Fibroblast of skin of scalp (primary cell): Measurements from ENCODE around the gene KLHDC7B.

ENCODE experiments used
- DNase-seq: peaks from one replicate; pipeline ENCODE4 v3.0.0-alpha.2; 2013

Gene KLHDC7B

DNA sequence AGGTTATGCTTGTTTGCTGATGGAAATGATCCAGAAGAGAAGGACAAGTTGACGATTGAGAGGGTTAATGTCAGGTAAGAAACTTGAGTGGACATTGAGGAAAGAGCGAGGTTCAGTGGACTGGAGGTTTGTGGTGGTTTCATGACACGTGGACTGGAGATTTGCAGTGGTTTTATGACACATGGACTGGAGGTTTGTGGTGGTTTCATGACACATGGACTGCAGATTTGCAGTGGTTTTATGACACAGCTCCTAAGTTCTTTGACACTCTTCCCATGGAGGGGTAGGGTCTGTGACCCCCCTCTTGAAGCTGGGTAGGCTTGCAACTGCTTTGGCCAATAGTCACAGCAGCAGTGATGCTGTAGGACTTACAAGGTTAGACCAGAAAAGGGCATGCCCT, 49.5 kb downstream of the KLHDC7B start:
- DNase-seq = no peak

DNA sequence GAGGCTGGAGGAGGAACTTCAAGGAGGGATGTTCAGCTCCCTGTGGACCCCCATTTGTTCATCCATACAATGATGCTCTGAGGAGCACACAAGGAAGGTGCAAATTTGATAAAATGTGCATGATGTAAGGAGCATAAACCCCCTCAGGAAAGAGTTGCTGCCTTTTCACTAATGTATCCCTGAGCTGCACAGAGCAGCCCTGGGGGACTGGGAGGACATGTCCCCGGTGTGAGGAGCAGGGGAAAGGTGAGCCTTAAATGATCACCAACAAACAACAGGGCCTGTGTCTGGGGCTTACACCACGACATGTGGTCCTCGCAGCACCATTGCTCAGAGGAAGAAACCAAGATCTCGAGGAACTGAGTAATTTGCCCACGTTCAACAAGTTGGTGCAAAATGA, 51.4 kb downstream of the KLHDC7B start:
- no peak for DNase-seq

DNA sequence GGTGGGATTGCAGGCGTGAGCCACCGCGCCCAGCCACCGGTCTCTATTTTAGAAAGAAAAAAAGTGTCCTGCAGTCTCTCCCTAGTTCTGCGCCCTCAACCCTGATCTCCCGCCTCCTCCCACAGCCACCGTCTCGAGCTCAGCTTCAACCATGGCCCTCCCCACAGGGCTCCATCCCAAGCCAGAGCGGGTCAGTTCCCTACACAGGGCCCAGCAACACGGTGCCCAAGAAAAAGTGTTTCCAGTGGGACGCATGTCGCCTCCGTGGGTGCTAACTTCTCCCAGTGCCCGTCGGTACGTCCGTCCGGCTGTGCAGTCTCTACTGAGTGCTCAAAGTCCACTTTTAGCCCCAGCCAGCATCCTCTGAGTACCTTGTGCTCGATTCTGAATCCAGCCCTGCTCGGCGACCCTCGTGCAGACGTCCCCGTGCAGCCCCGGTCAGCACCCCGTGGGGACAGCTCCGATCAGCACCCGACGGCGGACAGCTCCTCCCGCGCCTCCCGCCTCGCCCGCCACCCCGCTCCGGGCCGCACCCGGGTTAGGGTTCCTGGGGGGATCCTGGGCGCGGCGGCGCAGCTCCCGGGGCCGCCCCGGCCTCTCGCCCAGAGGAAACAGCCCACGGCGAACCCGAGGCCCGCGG, 54.2 kb downstream of the KLHDC7B start:
- DNase-seq = peak; percentile 42

DNA sequence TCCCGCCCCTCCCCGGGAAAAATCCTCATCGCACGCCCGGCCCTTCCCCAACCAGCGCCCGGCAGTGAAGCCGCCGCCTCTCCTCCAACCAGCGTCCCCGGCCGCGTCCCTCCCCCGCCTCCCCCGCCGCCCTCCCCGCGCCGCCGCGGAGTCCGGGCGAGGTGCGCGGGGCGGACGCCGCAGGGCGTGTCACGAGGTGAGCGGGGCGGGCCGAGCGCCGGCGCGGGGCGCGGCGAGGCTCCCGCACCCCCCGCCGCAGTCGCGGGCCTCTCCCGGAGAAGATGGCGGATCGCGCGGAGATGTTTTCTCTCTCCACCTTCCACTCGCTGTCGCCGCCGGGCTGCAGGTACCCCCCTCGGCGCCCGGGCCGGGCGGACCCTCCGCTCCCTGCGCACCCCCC, 54.8 kb downstream of the KLHDC7B start, which contains the start of gene MAPK8IP2:
Gene MAPK8IP2 (plus strand): TSS at position 256 of the 400 bp plus-strand sequence. CDS start 26 bp downstream, at position 282.
- DNase-seq = no peak
